ENCODE data around the gene C9orf50.
"Not testable (repeated sequence)": the region's sequence is repeated elsewhere in the genome, so short reads cannot be mapped to it uniquely, and the experiment has no call there.

Gene C9orf50

GRCh38 chr9:129665814-129666520 lies 45.1 kb upstream of the C9orf50 start:
- no peak for TF ChIP-seq MYC (IDR thresholded peaks at IDR 0.05; ENCODE audit: low read depth, low read length)
- TF ChIP-seq POLR2A (IDR thresholded peaks at IDR 0.05; ENCODE audit: extremely low read depth, insufficient read length) = no peak
- no peak for TF ChIP-seq MAX (IDR thresholded peaks at IDR 0.05; ENCODE audit: low read depth, low read length)
- no peak for TF ChIP-seq CTCF (IDR thresholded peaks at IDR 0.05; ENCODE audit: low read depth, low read length)
- no peak for DNase-seq (ENCODE audit: low read depth)
- H3K4me3 ChIP-seq (ENCODE audit: low read depth, low read length) = no peak overlapping the region

GRCh38 chr9:129665389-129665775 lies 44.5 kb upstream of the C9orf50 start, which contains the start of gene PRRX2:
Gene PRRX2, plus strand, starts transcription at chr9:129665647. Its CDS starts 221 bp downstream, at chr9:129665868.
- DNase-seq (ENCODE audit: low read depth) = no peak
- TF ChIP-seq MAX (IDR thresholded peaks at IDR 0.05; ENCODE audit: low read depth, low read length) (no peak), POLR2A (IDR thresholded peaks at IDR 0.05; ENCODE audit: extremely low read depth, insufficient read length) (no peak), MYC (IDR thresholded peaks at IDR 0.05; ENCODE audit: low read depth, low read length) (no peak), CTCF (IDR thresholded peaks at IDR 0.05; ENCODE audit: low read depth, low read length) (no peak)
- no peak within 1 kb of the TSS for H3K4me3 ChIP-seq (ENCODE audit: low read depth, low read length)

- DNase-seq (ENCODE audit: low read depth) = no peak
- H3K4me3 ChIP-seq (ENCODE audit: low read depth, low read length) = no peak overlapping the region
- TF ChIP-seq MAX (IDR thresholded peaks at IDR 0.05; ENCODE audit: low read depth, low read length) = no peak
- TF ChIP-seq MYC (IDR thresholded peaks at IDR 0.05; ENCODE audit: low read depth, low read length) = no peak
- no peak for TF ChIP-seq POLR2A (IDR thresholded peaks at IDR 0.05; ENCODE audit: extremely low read depth, insufficient read length)
- no peak for TF ChIP-seq CTCF (IDR thresholded peaks at IDR 0.05; ENCODE audit: low read depth, low read length)
These were observed 44.0 kb upstream of the C9orf50 start for GRCh38 chr9:129664746-129665388.

- H3K4me3 ChIP-seq (ENCODE audit: low read depth, low read length); DNase-seq (ENCODE audit: low read depth): not testable (repeated sequence)
These were observed 41.3 kb upstream of the C9orf50 start for GRCh38 chr9:129662239-129662638.

GRCh38 chr9:129661029-129661428 lies 40.1 kb upstream of the C9orf50 start:
- no peak overlapping the region for H3K4me3 ChIP-seq (ENCODE audit: low read depth, low read length)
- TF ChIP-seq POLR2A (IDR thresholded peaks at IDR 0.05; ENCODE audit: extremely low read depth, insufficient read length) (no peak), MAX (IDR thresholded peaks at IDR 0.05; ENCODE audit: low read depth, low read length) (no peak), MYC (IDR thresholded peaks at IDR 0.05; ENCODE audit: low read depth, low read length) (no peak)
- no peak for DNase-seq (ENCODE audit: low read depth)

- H3K4me3 ChIP-seq (ENCODE audit: low read depth, low read length) = no peak overlapping the region
- DNase-seq (ENCODE audit: low read depth) = peak; percentile 35
- TF ChIP-seq MAX (IDR thresholded peaks at IDR 0.05; ENCODE audit: low read depth, low read length) (no peak), POLR2A (IDR thresholded peaks at IDR 0.05; ENCODE audit: extremely low read depth, insufficient read length) (no peak), MYC (IDR thresholded peaks at IDR 0.05; ENCODE audit: low read depth, low read length) (no peak)
These were observed 36.0 kb upstream of the C9orf50 start for GRCh38 chr9:129656795-129657390.

- DNase-seq (ENCODE audit: low read depth) = no peak
- H3K4me3 ChIP-seq (ENCODE audit: low read depth, low read length) = no peak overlapping the region
- TF ChIP-seq CTCF (IDR thresholded peaks at IDR 0.05; ENCODE audit: low read depth, low read length) = no peak
- TF ChIP-seq POLR2A (IDR thresholded peaks at IDR 0.05; ENCODE audit: extremely low read depth, insufficient read length) = no peak
- no peak for TF ChIP-seq MAX (IDR thresholded peaks at IDR 0.05; ENCODE audit: low read depth, low read length)
- no peak for TF ChIP-seq MYC (IDR thresholded peaks at IDR 0.05; ENCODE audit: low read depth, low read length)
These were observed 34.8 kb upstream of the C9orf50 start for GRCh38 chr9:129655696-129656095.

Measured in NB4 (cell line).